Activated CD8-positive, alpha-beta memory T cell treated with anti-CD3 and anti-CD28 coated beads, Interleukin-2, amount 50 U/mL, for 1 hour (primary cell): ENCODE data around the gene SPNS1.
"Not testable (repeated sequence)": the region's sequence is repeated elsewhere in the genome, so short reads cannot be mapped to it uniquely, and the experiment has no call there.

Source experiments
- DNase-seq: peaks from one replicate; pipeline ENCODE4 v3.0.0-alpha.2; 2020; ENCODE audit errors: extremely low read depth

The SPNS1 gene

GRCh38 chr16:28951410-28951943 is 23.1 kb upstream of the SPNS1 start:
- no peak for DNase-seq

- no peak for DNase-seq
These were observed 16.4 kb upstream of the SPNS1 start for GRCh38 chr16:28958216-28958615.

GRCh38 chr16:28958836-28959235 is 15.7 kb upstream of the SPNS1 start:
- DNase-seq, result no peak

GRCh38 chr16:28964072-28964471 is 10.5 kb upstream of the SPNS1 start:
- DNase-seq, result no peak

- DNase-seq, result no peak
These were observed 10.1 kb upstream of the SPNS1 start for GRCh38 chr16:28964496-28964895.

- DNase-seq, result no peak
These were observed 7.4 kb upstream of the SPNS1 start for GRCh38 chr16:28967156-28967555.

- not testable (repeated sequence) for DNase-seq
These were observed 4.9 kb upstream of the SPNS1 start for GRCh38 chr16:28969696-28970095.

GRCh38 chr16:28974007-28974436 is 556 bp upstream of the SPNS1 start:
- DNase-seq, result no peak

- DNase-seq, result no peak
These were observed 601 bp downstream of the SPNS1 start for GRCh38 chr16:28975158-28975599.

- no peak for DNase-seq
These were observed 3.4 kb downstream of the SPNS1 start for GRCh38 chr16:28977703-28978662.

GRCh38 chr16:28980330-28980729 is 5.8 kb downstream of the SPNS1 start:
- DNase-seq, result not testable (repeated sequence)

GRCh38 chr16:28980929-28981328 is 6.4 kb downstream of the SPNS1 start:
- no peak for DNase-seq

- DNase-seq, result no peak
These were observed 6.9 kb downstream of the SPNS1 start for GRCh38 chr16:28981517-28981916.

- DNase-seq, result no peak
These were observed 7.8 kb downstream of the SPNS1 start for GRCh38 chr16:28982418-28982817.

- DNase-seq, result no peak
These were observed 8.4 kb downstream of the SPNS1 start for GRCh38 chr16:28982949-28983348.

GRCh38 chr16:28983644-28984043 is 9.1 kb downstream of the SPNS1 start:
- DNase-seq, result no peak

GRCh38 chr16:28984091-28984490 is 9.5 kb downstream of the SPNS1 start:
- DNase-seq, result no peak

GRCh38 chr16:28984619-28985135 is 10.1 kb downstream of the SPNS1 start, which contains the start of gene LAT:
LAT (plus strand) TSS chr16:28985052; CDS start chr16:28985418, 366 bp downstream.
- peak; percentile 47 for DNase-seq

- DNase-seq, result no peak
These were observed 10.8 kb downstream of the SPNS1 start for GRCh38 chr16:28985211-28986041.

GRCh38 chr16:28986046-28986445 is 11.5 kb downstream of the SPNS1 start:
- DNase-seq, result no peak

GRCh38 chr16:28986492-28986891 is 11.9 kb downstream of the SPNS1 start:
- no peak for DNase-seq
